Thoracic aorta (tissue), 2 donors: ENCODE data around the gene LGALS7. TPM values are rescaled to one million over a fixed set of nuclear protein-coding genes. Genes with fewer than 3 reads are reported as not detected.
A peak's percentile ranks its signal among the peaks of the same experiment; 100 is the strongest.

Experiments
- ATAC-seq: fragments of 150-250 bp; one replicate; pipeline ENCODE4 v1.8.0; 2017; ENCODE audit warnings: low read depth; ENCODE audit not compliant: insufficient number of reproducible peaks, low FRiP score
- DNase-seq: peaks from one replicate; pipeline ENCODE4 v3.0.0-alpha.2; 2020; ENCODE audit warnings: low spot score
- H3K27ac ChIP-seq, 2 donors: fragments of 200-600 bp; sonication (generic); 1 replicate in 1 of 2; 2 replicates in 1 of 2; pipeline ENCODE4 v1.5.1; 2016; ENCODE audit warnings: mild to moderate bottlenecking in 2 of 2, moderate library complexity in 2 of 2
- H3K27me3 ChIP-seq: fragments of 200-600 bp; sonication (generic); replicated peaks from 2 replicates; pipeline ENCODE4 v1.6.0; 2016; ENCODE audit warnings: mild to moderate bottlenecking; ENCODE audit not compliant: insufficient read depth
- H3K36me3 ChIP-seq: fragments of 200-600 bp; sonication (generic); one replicate; pipeline ENCODE4 v1.5.1; 2016
- H3K4me1 ChIP-seq, 2 donors: fragments of 200-600 bp; sonication (generic); 1 replicate in 1 of 2; 2 replicates in 1 of 2; pipeline versions ENCODE4 v1.5.1 to v1.6.0; 2016; ENCODE audit warnings: low read depth in 2 of 2, mild to moderate bottlenecking in 1 of 2; ENCODE audit not compliant: control insufficient read depth in 1 of 2
- H3K4me3 ChIP-seq: fragments of 200-600 bp; sonication (generic); 2 replicates; pipeline ENCODE4 v1.5.1; 2016; ENCODE audit warnings: mild to moderate bottlenecking
- H3K9me3 ChIP-seq: fragments of 200-600 bp; sonication (generic); 2 replicates; pipeline ENCODE4 v1.5.1; 2016
- CTCF ChIP-seq: fragments of 200-600 bp; sonication (generic); IDR thresholded peaks from one replicate; pipeline ENCODE4 v1.5.1; 2019; ENCODE audit warnings: antibody characterized with exemption
- total RNA-seq, 2 donors: library from RNA; depleted of rRNA; stranded (reverse); fragments of >200 nt; gene quantifications; one replicate each; pipeline versions ENCODE4 v1.1.0 to v1.2.3, GENCODE V29; 2016

LGALS7 gene
- total RNA-seq, 2 donors from 2014 or later = not detected

- ATAC-seq (no peak), DNase-seq (no peak)
- peaks cover 3 to 18% of the 10 kb centered on the region in 2 donors for H3K4me1 ChIP-seq
- H3K9me3 ChIP-seq = no peaks in the 10 kb centered on the region
- H3K27ac ChIP-seq = peak overlapping the region; percentile 70 to 81
- no peak overlapping the region for H3K4me3 ChIP-seq
- H3K36me3 ChIP-seq = peaks cover 14% of the 10 kb centered on the region
- TF ChIP-seq CTCF = no peak
- no peaks in the 10 kb centered on the region for H3K27me3 ChIP-seq
These were observed 39.7 kb downstream of the LGALS7 start for GRCh38 chr19:38733493-38734175.

DNA sequence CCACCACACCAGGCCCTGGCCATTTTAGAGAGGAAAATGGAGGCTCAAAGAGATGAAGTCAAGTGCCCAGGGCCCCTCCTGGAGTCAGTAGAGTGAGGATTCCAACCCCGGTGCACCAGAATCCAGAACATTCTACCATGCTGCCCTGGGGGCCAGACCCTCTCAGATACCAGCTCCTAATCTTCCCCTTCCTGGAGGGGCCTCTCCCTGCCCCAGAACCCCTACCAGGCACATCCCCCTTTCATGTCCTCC is 40.1 kb downstream of the LGALS7 start:
- H3K36me3 ChIP-seq = peaks cover 18% of the 10 kb centered on the region
- ATAC-seq (no peak), DNase-seq (no peak)
- H3K9me3 ChIP-seq = no peaks in the 10 kb centered on the region
- H3K4me3 ChIP-seq = no peak overlapping the region
- H3K4me1 ChIP-seq = peaks cover 3 to 18% of the 10 kb centered on the region in 2 donors
- no peak for TF ChIP-seq CTCF
- H3K27me3 ChIP-seq = no peaks in the 10 kb centered on the region
- H3K27ac ChIP-seq = peak overlapping the region; percentile 70 to 81

DNA sequence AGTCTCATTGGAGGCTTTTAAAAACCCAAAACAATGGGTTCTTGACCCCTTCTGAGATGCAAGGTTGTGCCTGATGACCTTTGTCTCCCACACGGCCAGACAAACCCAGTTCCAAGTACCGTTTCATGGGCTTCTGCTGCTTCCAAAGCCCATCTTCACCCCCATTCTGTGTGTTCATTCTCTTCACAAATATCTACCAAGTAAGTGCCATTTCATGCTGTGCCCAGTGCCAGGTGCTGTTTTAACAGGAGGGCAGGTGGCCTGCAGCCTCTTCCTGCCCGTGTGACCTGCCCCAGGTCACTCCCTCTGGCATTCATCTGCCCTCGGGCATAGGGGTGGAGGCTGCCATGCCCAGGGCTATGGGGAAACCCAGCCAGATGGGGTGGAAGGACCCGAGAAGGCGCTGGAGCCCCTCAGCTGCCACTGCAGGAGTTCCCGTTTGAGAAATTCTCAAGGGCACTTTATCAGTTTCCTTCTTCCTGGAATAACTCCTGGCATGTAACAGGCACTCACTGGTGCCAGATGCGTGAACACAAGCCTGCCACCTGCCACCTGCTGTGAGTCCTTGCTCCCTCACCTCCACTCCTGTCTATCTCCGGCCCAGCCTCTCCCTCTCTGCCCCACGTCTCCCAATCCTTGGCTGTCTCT is 41.5 kb downstream of the LGALS7 start:
- peaks cover 32% of the 10 kb centered on the region for H3K36me3 ChIP-seq
- no peak for DNase-seq
- H3K27me3 ChIP-seq = no peaks in the 10 kb centered on the region
- TF ChIP-seq CTCF = no peak
- H3K4me1 ChIP-seq = peaks cover 3 to 30% of the 10 kb centered on the region in 2 donors
- no peak overlapping the region for H3K4me3 ChIP-seq
- no peaks in the 10 kb centered on the region for H3K9me3 ChIP-seq
- H3K27ac ChIP-seq = peak overlapping the region; percentile 70 to 81
- no peak for ATAC-seq

- no peak for TF ChIP-seq CTCF
- peaks cover 40% of the 10 kb centered on the region for H3K36me3 ChIP-seq
- no peak for ATAC-seq
- H3K27ac ChIP-seq = peak overlapping the region in 1 of 2 donors; percentile 81
- no peaks in the 10 kb centered on the region for H3K27me3 ChIP-seq
- peaks cover 3 to 25% of the 10 kb centered on the region in 2 donors for H3K4me1 ChIP-seq
- H3K9me3 ChIP-seq = no peaks in the 10 kb centered on the region
- DNase-seq = no peak
- H3K4me3 ChIP-seq = no peak overlapping the region
These were observed 42.4 kb downstream of the LGALS7 start for GRCh38 chr19:38730731-38731589.

DNA sequence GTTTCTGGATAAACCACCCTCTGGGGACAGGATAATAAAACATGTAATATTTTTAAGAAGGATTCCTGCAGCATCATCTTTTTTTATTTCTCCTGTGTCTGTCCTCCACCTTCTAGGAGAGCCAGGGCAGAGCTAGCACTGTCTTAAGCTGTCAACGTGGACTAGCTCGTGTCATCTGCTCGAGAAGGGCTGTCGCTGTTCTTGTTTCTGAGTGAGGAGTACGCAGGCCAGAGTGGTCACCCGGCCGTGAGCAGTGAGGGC is 42.9 kb downstream of the LGALS7 start:
- no peak overlapping the region for H3K4me3 ChIP-seq
- TF ChIP-seq CTCF = no peak
- peak overlapping the region in 1 of 2 donors; percentile 51 for H3K27ac ChIP-seq
- H3K27me3 ChIP-seq = no peaks in the 10 kb centered on the region
- no peak for ATAC-seq
- H3K9me3 ChIP-seq = no peaks in the 10 kb centered on the region
- DNase-seq = no peak
- H3K4me1 ChIP-seq = peaks cover 3 to 25% of the 10 kb centered on the region in 2 donors
- peaks cover 45% of the 10 kb centered on the region for H3K36me3 ChIP-seq
